HT1080 (cell line): Measurements from ENCODE around the gene NOS1. TPM values are rescaled to one million over a fixed set of nuclear protein-coding genes. Genes with fewer than 3 reads are reported as not detected.

ENCODE experiments used
- DNase-seq: peaks from one replicate; pipeline ENCODE4 v3.0.0-alpha.2; 2015; ENCODE audit warnings: low read depth
- total RNA-seq: library from RNA; depleted of rRNA; stranded (reverse); fragments of >200 nt; shearing (Covaris generic); gene quantifications from 2 replicates; pipeline ENCODE4 v1.2.3, GENCODE V29; 2014

NOS1 gene
- total RNA-seq, 1 experiment from 2014 or later: 0.02 TPM

GRCh38 chr12:117363953-117364486 is 2.6 kb upstream of the NOS1 start:
- no peak for DNase-seq

GRCh38 chr12:117363056-117363662 is 1.7 kb upstream of the NOS1 start:
- DNase-seq: no peak

GRCh38 chr12:117362391-117362790 is 965 bp upstream of the NOS1 start:
- no peak for DNase-seq

GRCh38 chr12:117361905-117362304 is 479 bp upstream of the NOS1 start:
- no peak for DNase-seq

- no peak for DNase-seq
Observed at GRCh38 chr12:117360551-117361346, 677 bp downstream of the NOS1 start.

- DNase-seq: no peak
Observed at GRCh38 chr12:117360222-117360550, 1.2 kb downstream of the NOS1 start.

- no peak for DNase-seq
Observed at GRCh38 chr12:117359029-117359845, 2.2 kb downstream of the NOS1 start.

- DNase-seq: peak; percentile 55
Observed at GRCh38 chr12:117356048-117356447, 5.4 kb downstream of the NOS1 start.

- no peak for DNase-seq
Observed at GRCh38 chr12:117352883-117353282, 8.5 kb downstream of the NOS1 start.

GRCh38 chr12:117352206-117352605 is 9.2 kb downstream of the NOS1 start:
- DNase-seq: no peak

- no peak for DNase-seq
Observed at GRCh38 chr12:117350140-117350539, 11.3 kb downstream of the NOS1 start.

GRCh38 chr12:117347588-117347987 is 13.8 kb downstream of the NOS1 start:
- no peak for DNase-seq

- DNase-seq: peak; percentile 23
Observed at GRCh38 chr12:117344716-117345115, 16.7 kb downstream of the NOS1 start.

- DNase-seq: no peak
Observed at GRCh38 chr12:117343849-117344248, 17.6 kb downstream of the NOS1 start.

- no peak for DNase-seq
Observed at GRCh38 chr12:117343296-117343695, 18.1 kb downstream of the NOS1 start.

- DNase-seq: peak; percentile 89
Observed at GRCh38 chr12:117342682-117343081, 18.7 kb downstream of the NOS1 start.

GRCh38 chr12:117342247-117342646 is 19.2 kb downstream of the NOS1 start:
- no peak for DNase-seq

GRCh38 chr12:117339104-117339503 is 22.3 kb downstream of the NOS1 start:
- no peak for DNase-seq

- no peak for DNase-seq
Observed at GRCh38 chr12:117334855-117335587, 26.4 kb downstream of the NOS1 start.

- DNase-seq: no peak
Observed at GRCh38 chr12:117334051-117334450, 27.4 kb downstream of the NOS1 start.

- no peak for DNase-seq
Observed at GRCh38 chr12:117333331-117333881, 28.0 kb downstream of the NOS1 start.
